ENCODE measurements around the gene SUGP2.
A peak's percentile ranks its signal among the peaks of the same experiment; 100 is the strongest.
"Not testable (repeated sequence)": the region's sequence is repeated elsewhere in the genome, so short reads cannot be mapped to it uniquely, and the experiment has no call there.

The SUGP2 gene

GRCh38 chr19:18969931-18970659 is 63.2 kb downstream of the SUGP2 start:
- no peak for DNase-seq (ENCODE audit: low read depth, low spot score)
- no peak overlapping the region for H3K4me3 ChIP-seq (ENCODE audit: low read length)

- DNase-seq (ENCODE audit: low read depth, low spot score): no peak
Observed at GRCh38 chr19:18967358-18968146, 65.8 kb downstream of the SUGP2 start.

GRCh38 chr19:18966307-18966706 is 67.0 kb downstream of the SUGP2 start:
- H3K4me3 ChIP-seq (ENCODE audit: low read length): no peak overlapping the region
- no peak for DNase-seq (ENCODE audit: low read depth, low spot score)

More at GRCh38 chr19:18967358-18968146, 65.8 kb downstream of the SUGP2 start:
- H3K4me3 ChIP-seq (ENCODE audit: low read length): no peak overlapping the region

GRCh38 chr19:18964121-18964520 is 69.2 kb downstream of the SUGP2 start:
- H3K4me3 ChIP-seq (ENCODE audit: low read length): no peak overlapping the region
- no peak for DNase-seq (ENCODE audit: low read depth, low spot score)

GRCh38 chr19:18961767-18962620 is 71.3 kb downstream of the SUGP2 start:
- peak; percentile 35 for DNase-seq (ENCODE audit: low read depth, low spot score)
- peak overlapping the region; percentile 35 for H3K4me3 ChIP-seq (ENCODE audit: low read length)

GRCh38 chr19:18960370-18960769 is 72.9 kb downstream of the SUGP2 start:
- no peak overlapping the region for H3K4me3 ChIP-seq (ENCODE audit: low read length)
- DNase-seq (ENCODE audit: low read depth, low spot score): no peak

- H3K4me3 ChIP-seq (ENCODE audit: low read length): no peak overlapping the region
- no peak for DNase-seq (ENCODE audit: low read depth, low spot score)
Observed at GRCh38 chr19:18955042-18955441, 78.3 kb downstream of the SUGP2 start.

GRCh38 chr19:18954094-18954493 is 79.2 kb downstream of the SUGP2 start:
- H3K4me3 ChIP-seq (ENCODE audit: low read length): no peak overlapping the region
- DNase-seq (ENCODE audit: low read depth, low spot score): no peak

- DNase-seq (ENCODE audit: low read depth, low spot score); H3K4me3 ChIP-seq (ENCODE audit: low read length): not testable (repeated sequence)
Observed at GRCh38 chr19:18952364-18953003, 80.8 kb downstream of the SUGP2 start.

- H3K4me3 ChIP-seq (ENCODE audit: low read length): no peak overlapping the region
- no peak for DNase-seq (ENCODE audit: low read depth, low spot score)
Observed at GRCh38 chr19:18951721-18952281, 81.5 kb downstream of the SUGP2 start.

- DNase-seq (ENCODE audit: low read depth, low spot score): no peak
Observed at GRCh38 chr19:18949858-18950257, 83.5 kb downstream of the SUGP2 start.

GRCh38 chr19:18948976-18949356 is 84.4 kb downstream of the SUGP2 start:
- no peak for DNase-seq (ENCODE audit: low read depth, low spot score)
- H3K4me3 ChIP-seq (ENCODE audit: low read length): no peak overlapping the region

More at GRCh38 chr19:18949858-18950257, 83.5 kb downstream of the SUGP2 start:
- no peak overlapping the region for H3K4me3 ChIP-seq (ENCODE audit: low read length)

- no peak for DNase-seq (ENCODE audit: low read depth, low spot score)
- H3K4me3 ChIP-seq (ENCODE audit: low read length): no peak overlapping the region
Observed at GRCh38 chr19:18948075-18948975, 85.0 kb downstream of the SUGP2 start.

GRCh38 chr19:18946918-18947317 is 86.4 kb downstream of the SUGP2 start:
- DNase-seq (ENCODE audit: low read depth, low spot score): peak; percentile 24
- no peak overlapping the region for H3K4me3 ChIP-seq (ENCODE audit: low read length)

GRCh38 chr19:18946335-18946734 is 87.0 kb downstream of the SUGP2 start:
- no peak for DNase-seq (ENCODE audit: low read depth, low spot score)
- H3K4me3 ChIP-seq (ENCODE audit: low read length): no peak overlapping the region

- no peak overlapping the region for H3K4me3 ChIP-seq (ENCODE audit: low read length)
- no peak for DNase-seq (ENCODE audit: low read depth, low spot score)
Observed at GRCh38 chr19:18945297-18945696, 88.0 kb downstream of the SUGP2 start.

- DNase-seq (ENCODE audit: low read depth, low spot score): no peak
Observed at GRCh38 chr19:18943465-18943864, 89.9 kb downstream of the SUGP2 start.

GRCh38 chr19:18942692-18943091 is 90.6 kb downstream of the SUGP2 start:
- no peak overlapping the region for H3K4me3 ChIP-seq (ENCODE audit: low read length)
- DNase-seq (ENCODE audit: low read depth, low spot score): no peak

More at GRCh38 chr19:18943465-18943864, 89.9 kb downstream of the SUGP2 start:
- H3K4me3 ChIP-seq (ENCODE audit: low read length): no peak overlapping the region

All from Jurkat, Clone E6-1 (cell line).